ENCODE measurements around the gene ZNF213. TPM values are rescaled to one million over a fixed set of nuclear protein-coding genes. Genes with fewer than 3 reads are reported as not detected.

The ZNF213 gene
- total RNA-seq, 2 experiments from 2014 or later = 1.6 to 2.2 TPM

DNA sequence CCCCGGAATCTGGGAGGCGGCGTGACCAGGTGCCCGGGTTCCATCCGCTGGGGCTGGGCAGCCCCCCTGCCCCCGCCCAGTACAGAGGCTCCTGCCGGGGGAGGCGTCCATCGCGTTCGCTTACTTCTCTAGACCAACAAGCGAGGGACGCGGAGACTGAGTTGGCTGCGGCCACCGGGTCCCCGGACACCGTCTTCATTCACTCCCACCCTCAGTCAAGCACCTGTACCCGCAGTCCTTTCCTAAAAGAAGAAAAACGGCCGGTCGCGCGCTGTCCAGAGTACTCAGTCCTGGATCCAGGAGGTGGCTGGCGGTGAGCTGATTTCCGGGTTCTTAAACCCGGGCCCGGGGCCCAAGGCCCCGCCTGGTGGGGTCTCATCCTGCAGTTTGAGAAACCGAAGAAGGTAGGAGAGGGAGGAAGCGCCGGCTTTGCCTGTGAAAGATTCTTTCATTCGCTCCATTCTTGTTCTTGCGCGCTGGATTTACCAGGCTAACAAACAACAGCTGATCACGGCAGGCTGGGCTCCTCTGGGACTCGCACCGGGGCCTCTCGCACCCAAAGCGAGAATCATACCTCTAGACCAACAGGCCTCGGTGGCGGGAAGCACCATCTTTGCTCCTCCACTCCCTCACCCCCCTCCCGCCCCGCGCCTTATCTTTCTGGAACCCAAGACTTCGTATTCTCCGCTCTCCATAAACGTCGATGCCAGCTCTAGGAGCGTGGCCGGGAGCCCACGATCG lies 35.8 kb downstream of the ZNF213 start:
- Histone ChIP-seq H3K27ac (ENCODE audit: low read depth in 1 of 2, low read length in 2 of 2) (no peak overlapping the region), H3K4me1 (ENCODE audit: insufficient read depth, low read length) (peaks cover 47% of the 10 kb centered on the region), H3K36me3 (ENCODE audit: insufficient read depth, low read length) (no peaks in the 10 kb centered on the region), H3K4me3 (ENCODE audit: low read length) (peak overlapping the region; percentile 39), H3K27me3 (ENCODE audit: control insufficient read depth in 1 of 2, insufficient read depth in 2 of 2, low read length in 2 of 2) (peaks cover 47 to 52% of the 10 kb centered on the region in 2 experiments), H3K9me3 (ENCODE audit: control insufficient read depth in 1 of 2, insufficient read depth in 1 of 2, low read length in 2 of 2) (peaks cover 0 to 15% of the 10 kb centered on the region in 2 experiments)
- peaks cover 41% of the 10 kb centered on the region for H3K4me1 Mint-ChIP-seq (ENCODE audit: low read depth)
- TF ChIP-seq, protein P1, sequence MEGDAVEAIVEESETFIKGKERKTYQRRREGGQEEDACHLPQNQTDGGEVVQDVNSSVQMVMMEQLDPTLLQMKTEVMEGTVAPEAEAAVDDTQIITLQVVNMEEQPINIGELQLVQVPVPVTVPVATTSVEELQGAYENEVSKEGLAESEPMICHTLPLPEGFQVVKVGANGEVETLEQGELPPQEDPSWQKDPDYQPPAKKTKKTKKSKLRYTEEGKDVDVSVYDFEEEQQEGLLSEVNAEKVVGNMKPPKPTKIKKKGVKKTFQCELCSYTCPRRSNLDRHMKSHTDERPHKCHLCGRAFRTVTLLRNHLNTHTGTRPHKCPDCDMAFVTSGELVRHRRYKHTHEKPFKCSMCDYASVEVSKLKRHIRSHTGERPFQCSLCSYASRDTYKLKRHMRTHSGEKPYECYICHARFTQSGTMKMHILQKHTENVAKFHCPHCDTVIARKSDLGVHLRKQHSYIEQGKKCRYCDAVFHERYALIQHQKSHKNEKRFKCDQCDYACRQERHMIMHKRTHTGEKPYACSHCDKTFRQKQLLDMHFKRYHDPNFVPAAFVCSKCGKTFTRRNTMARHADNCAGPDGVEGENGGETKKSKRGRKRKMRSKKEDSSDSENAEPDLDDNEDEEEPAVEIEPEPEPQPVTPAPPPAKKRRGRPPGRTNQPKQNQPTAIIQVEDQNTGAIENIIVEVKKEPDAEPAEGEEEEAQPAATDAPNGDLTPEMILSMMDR (IDR thresholded peaks at IDR 0.05) = no peak
- peak in 3 of 14 experiments; percentile 26 to 54 (median 44) for DNase-seq
- H3K4me3 Mint-ChIP-seq = peak overlapping the region; percentile 84
- H3K36me3 Mint-ChIP-seq (ENCODE audit: low read depth) = no peaks in the 10 kb centered on the region
- peak; percentile 33 for ATAC-seq (ENCODE audit: poor library complexity)
- H3K9me3 Mint-ChIP-seq = no peaks in the 10 kb centered on the region
- intact Hi-C loops (cut with DNase I, micrococcal nuclease) = loop anchor here in 1 of 2 experiments (5.0 kb wide), 2 partner anchors 47 to 287 kb away; no protein-coding TSS in a partner anchor
- ChIA-PET CTCF (interaction anchor here (0.6 to 1.8 kb wide), 3 partner anchors 10 to 41 kb away, joined by 3 to 8 read pairs (median 4); no protein-coding TSS in a partner anchor), POLR2A (interaction anchor here (0.8 to 3.6 kb wide), 12 partner anchors 11 to 113 kb away, joined by 3 to 26 read pairs (median 4); partner anchors contain the start of genes ZNF213 and ZNF263)
- H3K27me3 Mint-ChIP-seq = peaks cover 37% of the 10 kb centered on the region
- H3K27ac Mint-ChIP-seq = no peak overlapping the region

DNA sequence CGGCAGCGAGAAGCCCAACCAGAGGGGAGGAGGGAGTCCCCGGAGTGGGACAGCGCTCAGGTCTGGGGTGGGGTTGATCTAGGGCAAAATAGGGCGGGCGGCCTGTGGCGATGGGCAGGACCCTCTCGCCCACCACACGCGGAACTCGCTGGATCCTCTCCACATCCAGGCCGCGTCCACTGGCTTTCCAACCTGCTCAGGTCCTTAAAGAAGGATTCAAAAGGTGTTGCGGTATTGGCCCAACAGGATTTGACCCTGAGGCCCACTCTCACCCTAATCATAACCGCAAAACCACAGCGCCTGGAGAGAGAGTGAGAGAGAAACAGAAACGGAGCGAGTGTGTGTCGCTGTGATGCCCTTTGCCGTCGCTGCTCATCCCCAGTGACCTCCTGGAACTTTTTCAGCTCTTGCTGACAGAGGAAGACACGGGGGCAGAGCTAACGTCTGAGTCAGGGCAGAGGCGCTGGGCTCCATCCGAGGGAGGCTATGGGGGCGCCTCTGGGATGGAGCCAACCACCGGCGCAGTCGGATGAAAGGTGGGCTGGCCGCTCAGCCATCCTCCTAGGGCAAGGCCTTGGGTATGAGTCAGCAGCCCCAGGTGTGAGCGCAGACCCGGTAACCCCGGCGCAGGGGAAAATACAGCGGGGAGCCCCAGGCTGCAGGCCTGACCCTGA lies 36.5 kb downstream of the ZNF213 start:
- ChIA-PET CTCF (interaction anchor here (1.0 to 1.8 kb wide), 3 partner anchors 30 to 42 kb away, joined by 3 to 8 read pairs (median 4); no protein-coding TSS in a partner anchor), POLR2A (interaction anchor here (0.8 to 3.6 kb wide), 14 partner anchors 11 to 112 kb away, joined by 3 to 26 read pairs (median 6); partner anchors contain the start of genes OR1F1, ZNF213 and ZNF263)
- H3K27ac Mint-ChIP-seq = peak overlapping the region; percentile 66
- Histone ChIP-seq H3K4me1 (ENCODE audit: insufficient read depth, low read length) (peaks cover 44% of the 10 kb centered on the region), H3K9me3 (ENCODE audit: control insufficient read depth in 1 of 2, insufficient read depth in 1 of 2, low read length in 2 of 2) (peaks cover 0 to 15% of the 10 kb centered on the region in 2 experiments), H3K27me3 (ENCODE audit: control insufficient read depth in 1 of 2, insufficient read depth in 2 of 2, low read length in 2 of 2) (peaks cover 54 to 60% of the 10 kb centered on the region in 2 experiments), H3K4me3 (ENCODE audit: low read length) (peak overlapping the region; percentile 39), H3K36me3 (ENCODE audit: insufficient read depth, low read length) (no peaks in the 10 kb centered on the region), H3K27ac (ENCODE audit: low read depth in 1 of 2, low read length in 2 of 2) (no peak overlapping the region)
- intact Hi-C loops (cut with DNase I, micrococcal nuclease) = loop anchor here in 1 of 2 experiments (5.0 kb wide), 2 partner anchors 46 to 286 kb away; no protein-coding TSS in a partner anchor
- no peaks in the 10 kb centered on the region for H3K9me3 Mint-ChIP-seq
- peak overlapping the region; percentile 84 for H3K4me3 Mint-ChIP-seq
- TF ChIP-seq, protein P1 (IDR thresholded peaks at IDR 0.05) = no peak
- peak in 8 of 14 experiments; percentile 23 to 78 (median 53) for DNase-seq
- H3K36me3 Mint-ChIP-seq (ENCODE audit: low read depth) = no peaks in the 10 kb centered on the region
- peak; percentile 69 for ATAC-seq (ENCODE audit: poor library complexity)
- H3K27me3 Mint-ChIP-seq = peaks cover 44% of the 10 kb centered on the region
- peaks cover 41% of the 10 kb centered on the region for H3K4me1 Mint-ChIP-seq (ENCODE audit: low read depth)
